SKM-1 treated with dmso at 0.1 percent for 144 hours (cell line): ENCODE data around the gene URAD.
"Not testable (repeated sequence)": the region's sequence is repeated elsewhere in the genome, so short reads cannot be mapped to it uniquely, and the experiment has no call there.

Source experiments
- DNase-seq: peaks from one replicate; lab custom pipeline; 2025; ENCODE audit not compliant: unreplicated experiment; lab: John Stamatoyannopoulos, UW

URAD gene

GRCh38 chr13:27971236-27971645 is 17.3 kb downstream of the URAD start:
- DNase-seq = no peak

- no peak for DNase-seq
These were observed 17.9 kb downstream of the URAD start for GRCh38 chr13:27970382-27971235.

- DNase-seq = no peak
These were observed 18.6 kb downstream of the URAD start for GRCh38 chr13:27969866-27970229.

- no peak for DNase-seq
These were observed 19.2 kb downstream of the URAD start, which contains the start of gene CDX2 for GRCh38 chr13:27969082-27969865. CDX2 (minus strand) TSS chr13:27969315; CDS start chr13:27969006, 309 bp downstream.

GRCh38 chr13:27968316-27969081 is 20.0 kb downstream of the URAD start:
- DNase-seq = no peak

GRCh38 chr13:27967736-27968315 is 20.7 kb downstream of the URAD start:
- no peak for DNase-seq

- DNase-seq = no peak
These were observed 21.2 kb downstream of the URAD start for GRCh38 chr13:27967203-27967735.

- no peak for DNase-seq
These were observed 21.8 kb downstream of the URAD start for GRCh38 chr13:27966641-27967202.

- DNase-seq = no peak
These were observed 22.5 kb downstream of the URAD start for GRCh38 chr13:27965740-27966640.

- DNase-seq = no peak
These were observed 23.2 kb downstream of the URAD start for GRCh38 chr13:27965343-27965739.

- no peak for DNase-seq
These were observed 23.7 kb downstream of the URAD start for GRCh38 chr13:27964741-27965323.

GRCh38 chr13:27964206-27964605 is 24.3 kb downstream of the URAD start:
- not testable (repeated sequence) for DNase-seq

GRCh38 chr13:27963491-27963890 is 25.0 kb downstream of the URAD start:
- no peak for DNase-seq

GRCh38 chr13:27962982-27963381 is 25.5 kb downstream of the URAD start:
- DNase-seq = no peak

- DNase-seq = no peak
These were observed 26.2 kb downstream of the URAD start for GRCh38 chr13:27962128-27962841.

GRCh38 chr13:27961227-27962085 is 27.0 kb downstream of the URAD start:
- no peak for DNase-seq
